HepG2 (cell line): ENCODE results near the gene RPL19. TPM values are rescaled to one million over a fixed set of nuclear protein-coding genes. Genes with fewer than 3 reads are reported as not detected.

Experiments
- CCDC6 ChIP-seq: sonication (generic); formaldehyde crosslinking; IDR thresholded peaks from 2 replicates; pipeline ENCODE4 v1.8.1; 2022; ENCODE audit warnings: mild to moderate bottlenecking, missing genetic modification reagents, moderate library complexity
- GFI1 ChIP-seq: sonication (generic); formaldehyde crosslinking; IDR thresholded peaks from 2 replicates; pipeline ENCODE4 v1.5.0; 2020; ENCODE audit warnings: missing genetic modification reagents, mild to moderate bottlenecking, borderline replicate concordance
- HOXA3 ChIP-seq: sonication (generic); formaldehyde crosslinking; IDR thresholded peaks from 2 replicates; pipeline ENCODE4 v1.5.0; 2020; ENCODE audit warnings: missing genetic modification reagents
- KLF9 ChIP-seq: IDR thresholded peaks from 2 replicates; pipeline ENCODE4 v1.6.1; 2016; ENCODE audit warnings: low read depth
- PLRG1 ChIP-seq: fragments of 450-650 bp; conservative IDR thresholded peaks from 2 replicates; pipeline ENCODE4 v1.6.1; 2016
- PRMT3 ChIP-seq: sonication (generic); formaldehyde crosslinking; IDR thresholded peaks from 2 replicates; pipeline ENCODE4 v1.8.1; 2022; ENCODE audit warnings: low read depth, mild to moderate bottlenecking, moderate library complexity, missing genetic modification reagents, borderline replicate concordance
- SOX5 ChIP-seq: IDR thresholded peaks from 2 replicates; pipeline ENCODE4 v1.6.1; 2016; ENCODE audit warnings: borderline replicate concordance
- U2AF1 ChIP-seq: fragments of 200-400 bp; formaldehyde crosslinking; optimal IDR thresholded peaks from 2 replicates; pipeline ENCODE3; 2017; ENCODE audit warnings: mild to moderate bottlenecking, low read depth, low read length
- ZBTB3 ChIP-seq: sonication (generic); formaldehyde crosslinking; IDR thresholded peaks from 2 replicates; pipeline ENCODE4 v1.4.0; 2020; ENCODE audit warnings: low read depth, mild to moderate bottlenecking, moderate library complexity, missing genetic modification reagents, borderline replicate concordance
- ZC3H13 ChIP-seq: sonication (generic); formaldehyde crosslinking; IDR thresholded peaks from 2 replicates; pipeline ENCODE4 v1.8.1; 2023; ENCODE audit warnings: mild to moderate bottlenecking, missing genetic modification reagents, moderate library complexity
- polyA plus RNA-seq, 8 experiments: library from polyadenylated mRNA; depleted of rRNA in 3 of 8; stranded (reverse) in 7 of 8; unstranded in 1 of 8; fragments of >200 nt; fragmentation: Illumina TruSeq in 4 of 8; extraction: Trizol in 4 of 8; gene quantifications; 2 replicates each; pipeline versions ENCODE4 v1.2.1 to v1.2.3, GENCODE V29; 2011 to 2016; ENCODE audit warnings: low read depth in 4 of 8, missing spikeins in 1 of 8, mixed read lengths in 1 of 8; ENCODE audit not compliant: insufficient read depth in 1 of 8
- total RNA-seq, 5 experiments: library from RNA; depleted of rRNA; stranded (reverse); fragments of >200 nt; fragmentation: Illumina TruSeq; extraction: Trizol; gene quantifications; 2 replicates each; pipeline ENCODE4 v1.2.3, GENCODE V29; 2016; ENCODE audit warnings: low read depth in 1 of 5
- TF ChIP-seq, protein P1 (sequence below): sonication (generic); formaldehyde crosslinking; IDR thresholded peaks from 2 replicates; pipeline ENCODE4 v1.4.0; 2020; ENCODE audit warnings: missing genetic modification reagents, borderline replicate concordance
- TF ChIP-seq, protein P2 (sequence below): sonication (generic); formaldehyde crosslinking; IDR thresholded peaks from 2 replicates; pipeline ENCODE4 v1.4.0; 2020; ENCODE audit warnings: mild to moderate bottlenecking, missing genetic modification reagents
- TF ChIP-seq, protein P3 (sequence below): sonication (generic); formaldehyde crosslinking; IDR thresholded peaks from 2 replicates; pipeline ENCODE4 v1.5.0; 2020; ENCODE audit warnings: mild to moderate bottlenecking, missing genetic modification reagents, borderline replicate concordance
- TF ChIP-seq, protein P4 (sequence below): IDR thresholded peaks from 2 replicates; pipeline ENCODE4 v1.6.1; 2016
- TF ChIP-seq, protein P5 (sequence below): sonication (generic); formaldehyde crosslinking; IDR thresholded peaks from 2 replicates; pipeline ENCODE4 v1.4.0; 2020; ENCODE audit warnings: missing genetic modification reagents

Gene RPL19
- total and polyA plus RNA-seq, 2 of the 13 experiments (the other 11 are each of a cell fraction or from before 2014, with no cell fraction given), result 2,522 to 2,768 TPM

DNA sequence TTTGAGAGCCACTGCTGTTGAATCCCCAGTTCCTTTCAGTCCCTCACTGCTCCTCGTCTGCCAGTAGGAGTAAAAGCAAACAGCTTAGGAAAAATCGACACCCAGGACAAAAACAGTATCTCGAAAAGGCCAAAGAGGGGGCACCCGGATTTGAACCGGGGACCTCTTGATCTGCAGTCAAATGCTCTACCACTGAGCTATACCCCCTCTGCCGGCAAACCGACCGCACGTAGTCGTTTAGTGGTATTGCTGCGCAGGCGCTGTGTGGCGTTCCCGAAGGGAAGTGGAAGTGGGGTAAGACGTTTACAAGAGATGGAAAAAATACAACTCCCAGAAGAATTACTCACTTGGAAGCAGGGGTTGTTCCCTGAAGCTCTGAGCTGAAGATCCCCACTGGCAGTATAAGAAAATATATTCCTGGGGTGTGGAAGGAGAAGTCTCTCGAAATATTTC, 46.5 kb upstream of the RPL19 start (continued):
- TF ChIP-seq, protein P1, sequence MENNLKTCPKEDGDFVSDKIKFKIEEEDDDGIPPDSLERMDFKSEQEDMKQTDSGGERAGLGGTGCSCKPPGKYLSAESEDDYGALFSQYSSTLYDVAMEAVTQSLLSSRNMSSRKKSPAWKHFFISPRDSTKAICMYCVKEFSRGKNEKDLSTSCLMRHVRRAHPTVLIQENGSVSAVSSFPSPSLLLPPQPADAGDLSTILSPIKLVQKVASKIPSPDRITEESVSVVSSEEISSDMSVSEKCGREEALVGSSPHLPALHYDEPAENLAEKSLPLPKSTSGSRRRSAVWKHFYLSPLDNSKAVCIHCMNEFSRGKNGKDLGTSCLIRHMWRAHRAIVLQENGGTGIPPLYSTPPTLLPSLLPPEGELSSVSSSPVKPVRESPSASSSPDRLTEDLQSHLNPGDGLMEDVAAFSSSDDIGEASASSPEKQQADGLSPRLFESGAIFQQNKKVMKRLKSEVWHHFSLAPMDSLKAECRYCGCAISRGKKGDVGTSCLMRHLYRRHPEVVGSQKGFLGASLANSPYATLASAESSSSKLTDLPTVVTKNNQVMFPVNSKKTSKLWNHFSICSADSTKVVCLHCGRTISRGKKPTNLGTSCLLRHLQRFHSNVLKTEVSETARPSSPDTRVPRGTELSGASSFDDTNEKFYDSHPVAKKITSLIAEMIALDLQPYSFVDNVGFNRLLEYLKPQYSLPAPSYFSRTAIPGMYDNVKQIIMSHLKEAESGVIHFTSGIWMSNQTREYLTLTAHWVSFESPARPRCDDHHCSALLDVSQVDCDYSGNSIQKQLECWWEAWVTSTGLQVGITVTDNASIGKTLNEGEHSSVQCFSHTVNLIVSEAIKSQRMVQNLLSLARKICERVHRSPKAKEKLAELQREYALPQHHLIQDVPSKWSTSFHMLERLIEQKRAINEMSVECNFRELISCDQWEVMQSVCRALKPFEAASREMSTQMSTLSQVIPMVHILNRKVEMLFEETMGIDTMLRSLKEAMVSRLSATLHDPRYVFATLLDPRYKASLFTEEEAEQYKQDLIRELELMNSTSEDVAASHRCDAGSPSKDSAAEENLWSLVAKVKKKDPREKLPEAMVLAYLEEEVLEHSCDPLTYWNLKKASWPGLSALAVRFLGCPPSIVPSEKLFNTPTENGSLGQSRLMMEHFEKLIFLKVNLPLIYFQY (CRISPR knock-in tag), result peak; percentile 71; the same call in 1 of the 2 replicates
- TF ChIP-seq U2AF1, result no peak
- TF ChIP-seq, protein P2, sequence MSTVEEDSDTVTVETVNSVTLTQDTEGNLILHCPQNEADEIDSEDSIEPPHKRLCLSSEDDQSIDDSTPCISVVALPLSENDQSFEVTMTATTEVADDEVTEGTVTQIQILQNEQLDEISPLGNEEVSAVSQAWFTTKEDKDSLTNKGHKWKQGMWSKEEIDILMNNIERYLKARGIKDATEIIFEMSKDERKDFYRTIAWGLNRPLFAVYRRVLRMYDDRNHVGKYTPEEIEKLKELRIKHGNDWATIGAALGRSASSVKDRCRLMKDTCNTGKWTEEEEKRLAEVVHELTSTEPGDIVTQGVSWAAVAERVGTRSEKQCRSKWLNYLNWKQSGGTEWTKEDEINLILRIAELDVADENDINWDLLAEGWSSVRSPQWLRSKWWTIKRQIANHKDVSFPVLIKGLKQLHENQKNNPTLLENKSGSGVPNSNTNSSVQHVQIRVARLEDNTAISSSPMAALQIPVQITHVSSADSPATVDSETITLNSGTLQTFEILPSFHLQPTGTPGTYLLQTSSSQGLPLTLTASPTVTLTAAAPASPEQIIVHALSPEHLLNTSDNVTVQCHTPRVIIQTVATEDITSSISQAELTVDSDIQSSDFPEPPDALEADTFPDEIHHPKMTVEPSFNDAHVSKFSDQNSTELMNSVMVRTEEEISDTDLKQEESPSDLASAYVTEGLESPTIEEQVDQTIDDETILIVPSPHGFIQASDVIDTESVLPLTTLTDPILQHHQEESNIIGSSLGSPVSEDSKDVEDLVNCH (CRISPR knock-in tag), result no peak
- TF ChIP-seq, protein P3, sequence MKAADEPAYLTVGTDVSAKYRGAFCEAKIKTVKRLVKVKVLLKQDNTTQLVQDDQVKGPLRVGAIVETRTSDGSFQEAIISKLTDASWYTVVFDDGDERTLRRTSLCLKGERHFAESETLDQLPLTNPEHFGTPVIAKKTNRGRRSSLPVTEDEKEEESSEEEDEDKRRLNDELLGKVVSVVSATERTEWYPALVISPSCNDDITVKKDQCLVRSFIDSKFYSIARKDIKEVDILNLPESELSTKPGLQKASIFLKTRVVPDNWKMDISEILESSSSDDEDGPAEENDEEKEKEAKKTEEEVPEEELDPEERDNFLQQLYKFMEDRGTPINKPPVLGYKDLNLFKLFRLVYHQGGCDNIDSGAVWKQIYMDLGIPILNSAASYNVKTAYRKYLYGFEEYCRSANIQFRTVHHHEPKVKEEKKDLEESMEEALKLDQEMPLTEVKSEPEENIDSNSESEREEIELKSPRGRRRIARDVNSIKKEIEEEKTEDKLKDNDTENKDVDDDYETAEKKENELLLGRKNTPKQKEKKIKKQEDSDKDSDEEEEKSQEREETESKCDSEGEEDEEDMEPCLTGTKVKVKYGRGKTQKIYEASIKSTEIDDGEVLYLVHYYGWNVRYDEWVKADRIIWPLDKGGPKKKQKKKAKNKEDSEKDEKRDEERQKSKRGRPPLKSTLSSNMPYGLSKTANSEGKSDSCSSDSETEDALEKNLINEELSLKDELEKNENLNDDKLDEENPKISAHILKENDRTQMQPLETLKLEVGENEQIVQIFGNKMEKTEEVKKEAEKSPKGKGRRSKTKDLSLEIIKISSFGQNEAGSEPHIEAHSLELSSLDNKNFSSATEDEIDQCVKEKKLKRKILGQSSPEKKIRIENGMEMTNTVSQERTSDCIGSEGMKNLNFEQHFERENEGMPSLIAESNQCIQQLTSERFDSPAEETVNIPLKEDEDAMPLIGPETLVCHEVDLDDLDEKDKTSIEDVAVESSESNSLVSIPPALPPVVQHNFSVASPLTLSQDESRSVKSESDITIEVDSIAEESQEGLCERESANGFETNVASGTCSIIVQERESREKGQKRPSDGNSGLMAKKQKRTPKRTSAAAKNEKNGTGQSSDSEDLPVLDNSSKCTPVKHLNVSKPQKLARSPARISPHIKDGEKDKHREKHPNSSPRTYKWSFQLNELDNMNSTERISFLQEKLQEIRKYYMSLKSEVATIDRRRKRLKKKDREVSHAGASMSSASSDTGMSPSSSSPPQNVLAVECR (CRISPR knock-in tag), result no peak
- TF ChIP-seq, protein P4, sequence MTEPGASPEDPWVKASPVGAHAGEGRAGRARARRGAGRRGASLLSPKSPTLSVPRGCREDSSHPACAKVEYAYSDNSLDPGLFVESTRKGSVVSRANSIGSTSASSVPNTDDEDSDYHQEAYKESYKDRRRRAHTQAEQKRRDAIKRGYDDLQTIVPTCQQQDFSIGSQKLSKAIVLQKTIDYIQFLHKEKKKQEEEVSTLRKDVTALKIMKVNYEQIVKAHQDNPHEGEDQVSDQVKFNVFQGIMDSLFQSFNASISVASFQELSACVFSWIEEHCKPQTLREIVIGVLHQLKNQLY (CRISPR knock-in tag), result no peak
- TF ChIP-seq CCDC6 (CRISPR knock-in tag), result no peak
- TF ChIP-seq KLF9 (CRISPR knock-in tag), result no peak
- no peak for TF ChIP-seq PRMT3 (CRISPR knock-in tag)
- TF ChIP-seq ZBTB3 (CRISPR knock-in tag), result no peak
- 0 out of 2 replicates have a peak, but pooled peaks have one; percentile 22 for TF ChIP-seq SOX5
- TF ChIP-seq ZC3H13 (CRISPR knock-in tag), result no peak
- TF ChIP-seq, protein P5, sequence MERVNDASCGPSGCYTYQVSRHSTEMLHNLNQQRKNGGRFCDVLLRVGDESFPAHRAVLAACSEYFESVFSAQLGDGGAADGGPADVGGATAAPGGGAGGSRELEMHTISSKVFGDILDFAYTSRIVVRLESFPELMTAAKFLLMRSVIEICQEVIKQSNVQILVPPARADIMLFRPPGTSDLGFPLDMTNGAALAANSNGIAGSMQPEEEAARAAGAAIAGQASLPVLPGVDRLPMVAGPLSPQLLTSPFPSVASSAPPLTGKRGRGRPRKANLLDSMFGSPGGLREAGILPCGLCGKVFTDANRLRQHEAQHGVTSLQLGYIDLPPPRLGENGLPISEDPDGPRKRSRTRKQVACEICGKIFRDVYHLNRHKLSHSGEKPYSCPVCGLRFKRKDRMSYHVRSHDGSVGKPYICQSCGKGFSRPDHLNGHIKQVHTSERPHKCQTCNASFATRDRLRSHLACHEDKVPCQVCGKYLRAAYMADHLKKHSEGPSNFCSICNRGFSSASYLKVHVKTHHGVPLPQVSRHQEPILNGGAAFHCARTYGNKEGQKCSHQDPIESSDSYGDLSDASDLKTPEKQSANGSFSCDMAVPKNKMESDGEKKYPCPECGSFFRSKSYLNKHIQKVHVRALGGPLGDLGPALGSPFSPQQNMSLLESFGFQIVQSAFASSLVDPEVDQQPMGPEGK (CRISPR knock-in tag), result peak; percentile 53
- no peak; the same call in 1 of the 2 replicates for TF ChIP-seq GFI1 (CRISPR knock-in tag)
- TF ChIP-seq PLRG1, result no peak
- peak; percentile 44 for TF ChIP-seq HOXA3 (CRISPR knock-in tag)
